Endothelial cell (in vitro differentiated cells): Measurements from ENCODE around the gene KIF21B. TPM values are rescaled to one million over a fixed set of nuclear protein-coding genes. Genes with fewer than 3 reads are reported as not detected.
"Not testable (repeated sequence)": the region's sequence is repeated elsewhere in the genome, so short reads cannot be mapped to it uniquely, and the experiment has no call there.

Experiments
- DNase-seq: peaks from one replicate; pipeline ENCODE4 v3.0.0; 2021; ENCODE audit warnings: low spot score
- H3K27ac Mint-ChIP-seq: one replicate; pipeline ENCODE4 v1.8.0; 2021; ENCODE audit warnings: mixed read lengths, inconsistent platforms; ENCODE audit not compliant: unreplicated experiment
- H3K27me3 Mint-ChIP-seq: one replicate; pipeline ENCODE4 v1.8.0; 2021; ENCODE audit warnings: mild to moderate bottlenecking, moderate library complexity, mixed read lengths, inconsistent platforms; ENCODE audit not compliant: unreplicated experiment
- H3K36me3 Mint-ChIP-seq: one replicate; pipeline ENCODE4 v1.8.0; 2021; ENCODE audit warnings: mild to moderate bottlenecking, low read depth, mixed read lengths, inconsistent platforms; ENCODE audit not compliant: unreplicated experiment
- H3K4me1 Mint-ChIP-seq: one replicate; pipeline ENCODE4 v1.8.0; 2021; ENCODE audit warnings: mild to moderate bottlenecking, mixed read lengths, inconsistent platforms; ENCODE audit not compliant: unreplicated experiment
- H3K4me3 Mint-ChIP-seq: one replicate; pipeline ENCODE4 v1.8.0; 2021; ENCODE audit warnings: mild to moderate bottlenecking, mixed read lengths, inconsistent platforms; ENCODE audit not compliant: unreplicated experiment
- H3K9me3 Mint-ChIP-seq: one replicate; pipeline ENCODE4 v1.8.0; 2021; ENCODE audit warnings: mixed read lengths, inconsistent platforms; ENCODE audit not compliant: unreplicated experiment
- CTCF ChIP-seq: fragments of 200-600 bp; sonication (generic); IDR thresholded peaks from one replicate; pipeline ENCODE4 v1.5.0; 2021; ENCODE audit warnings: antibody characterized with exemption; ENCODE audit not compliant: unreplicated experiment
- total RNA-seq: library from RNA; stranded (reverse); fragmentation: NEBNext Ultra II Directional; extraction: Animal tissue kit (Norgen Biotek cat#: 25700); gene quantifications from one replicate; pipeline ENCODE4 v1.2.1, GENCODE V29; 2021; ENCODE audit not compliant: unreplicated experiment

KIF21B gene
- total RNA-seq, 1 donor from 2014 or later = 8.4 TPM

- Mint-ChIP-seq H3K36me3 (no peaks in the 10 kb centered on the region), H3K4me3 (no peak overlapping the region), H3K27me3 (peaks cover 6% of the 10 kb centered on the region), H3K27ac (no peak overlapping the region), H3K9me3 (no peaks in the 10 kb centered on the region), H3K4me1 (no peaks in the 10 kb centered on the region)
- no peak for TF ChIP-seq CTCF
- no peak for DNase-seq
Observed at GRCh38 chr1:200962631-200963030, 60.9 kb downstream of the KIF21B start.

GRCh38 chr1:200962151-200962550 is 61.4 kb downstream of the KIF21B start:
- not testable (repeated sequence) for H3K27me3 Mint-ChIP-seq, H3K27ac Mint-ChIP-seq, H3K4me3 Mint-ChIP-seq, H3K9me3 Mint-ChIP-seq, H3K4me1 Mint-ChIP-seq, H3K36me3 Mint-ChIP-seq, DNase-seq

- Mint-ChIP-seq H3K27ac (no peak overlapping the region), H3K4me3 (no peak overlapping the region), H3K4me1 (no peaks in the 10 kb centered on the region), H3K36me3 (no peaks in the 10 kb centered on the region), H3K27me3 (peaks cover 6% of the 10 kb centered on the region), H3K9me3 (no peaks in the 10 kb centered on the region)
- no peak for TF ChIP-seq CTCF
- DNase-seq = no peak
Observed at GRCh38 chr1:200960948-200961340, 62.6 kb downstream of the KIF21B start.

GRCh38 chr1:200960236-200960947 is 63.1 kb downstream of the KIF21B start:
- H3K9me3 Mint-ChIP-seq = no peaks in the 10 kb centered on the region
- TF ChIP-seq CTCF = no peak
- DNase-seq = no peak
- peaks cover 6% of the 10 kb centered on the region for H3K27me3 Mint-ChIP-seq
- H3K36me3 Mint-ChIP-seq = no peaks in the 10 kb centered on the region
- no peaks in the 10 kb centered on the region for H3K4me1 Mint-ChIP-seq
- no peak overlapping the region for H3K4me3 Mint-ChIP-seq
- no peak overlapping the region for H3K27ac Mint-ChIP-seq

- no peak overlapping the region for H3K4me3 Mint-ChIP-seq
- H3K27ac Mint-ChIP-seq = no peak overlapping the region
Observed at GRCh38 chr1:200959411-200959921, 64.0 kb downstream of the KIF21B start.

More at GRCh38 chr1:200959411-200959921, 64.0 kb downstream of the KIF21B start:
- no peak for TF ChIP-seq CTCF
- no peak for DNase-seq
- H3K4me1 Mint-ChIP-seq = no peaks in the 10 kb centered on the region
- no peaks in the 10 kb centered on the region for H3K9me3 Mint-ChIP-seq
- peaks cover 5% of the 10 kb centered on the region for H3K27me3 Mint-ChIP-seq
- no peaks in the 10 kb centered on the region for H3K36me3 Mint-ChIP-seq
